ENCODE data around the gene GALNS.

GRCh38 chr16:88809068-88809675, 47.6 kb downstream of the GALNS start:
- TF ChIP-seq CTCF (IDR thresholded peaks at IDR 0.05) (no peak), POLR2A (IDR thresholded peaks at IDR 0.05) (no peak)
